Activated naive CD4-positive, alpha-beta T cell (primary cell): ENCODE results near the gene OGG1.

ENCODE experiments used
- DNase-seq, 4 experiments: peaks; one replicate each; lab custom pipeline; 2025; lab: John Stamatoyannopoulos, UW

Gene OGG1

DNA sequence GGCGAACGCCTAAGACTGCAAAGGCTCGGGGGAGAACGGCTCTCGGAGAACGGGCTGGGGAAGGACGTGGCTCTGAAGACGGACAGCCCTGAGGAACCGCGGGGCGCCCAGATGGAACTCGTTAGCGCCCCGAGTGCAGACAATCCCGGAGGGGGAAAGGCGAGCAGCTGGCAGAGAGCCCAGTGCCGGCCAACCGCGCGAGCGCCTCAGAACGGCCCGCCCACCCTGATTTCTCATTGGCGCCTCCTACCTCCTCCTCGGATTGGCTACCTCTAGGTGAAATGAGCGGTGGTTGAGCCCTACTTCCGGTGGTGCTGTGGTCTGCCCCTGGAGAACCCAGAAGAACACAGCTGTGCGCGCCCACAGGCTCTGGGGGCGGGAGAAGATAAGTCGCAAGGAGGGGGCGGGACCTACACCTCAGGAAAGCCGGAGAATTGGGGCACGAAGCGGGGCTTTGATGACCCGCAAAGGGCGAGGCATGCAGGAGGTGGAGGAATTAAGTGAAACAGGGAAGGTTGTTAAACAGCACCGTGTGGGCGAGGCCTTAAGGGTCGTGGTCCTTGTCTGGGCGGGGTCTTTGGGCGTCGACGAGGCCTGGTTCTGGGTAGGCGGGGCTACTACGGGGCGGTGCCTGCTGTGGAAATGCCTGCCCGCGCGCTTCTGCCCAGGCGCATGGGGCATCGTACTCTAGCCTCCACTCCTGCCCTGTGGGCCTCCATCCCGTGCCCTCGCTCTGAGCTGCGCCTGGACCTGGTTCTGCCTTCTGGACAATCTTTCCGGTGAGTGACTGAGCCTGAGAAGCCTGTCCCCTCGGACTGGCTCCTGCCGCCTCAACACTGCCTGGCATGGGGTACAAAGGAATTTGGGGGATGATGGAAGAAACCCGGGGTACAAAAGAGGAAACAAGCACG lies at the start of gene OGG1:
Gene OGG1 (plus strand): TSS at position 308 of the 911 bp plus-strand sequence. CDS start 335 bp downstream, at position 643.
- peak; percentile 85 to 90 (median 88) for DNase-seq

GRCh38 chr3:9700536-9700935 lies 49.2 kb upstream of the OGG1 start:
- no peak for DNase-seq

- DNase-seq, result no peak
These were observed 48.7 kb upstream of the OGG1 start for GRCh38 chr3:9701006-9701405.

GRCh38 chr3:9701711-9702110 lies 48.0 kb upstream of the OGG1 start:
- DNase-seq, result no peak

- DNase-seq, result no peak
These were observed 46.5 kb upstream of the OGG1 start for GRCh38 chr3:9703240-9703639.

GRCh38 chr3:9703736-9704346 lies 45.9 kb upstream of the OGG1 start, which contains the start of gene CPNE9:
Gene CPNE9, plus strand, starts transcription at chr3:9703833. Its CDS starts 164 bp downstream, at chr3:9703997.
- DNase-seq, result no peak

DNA sequence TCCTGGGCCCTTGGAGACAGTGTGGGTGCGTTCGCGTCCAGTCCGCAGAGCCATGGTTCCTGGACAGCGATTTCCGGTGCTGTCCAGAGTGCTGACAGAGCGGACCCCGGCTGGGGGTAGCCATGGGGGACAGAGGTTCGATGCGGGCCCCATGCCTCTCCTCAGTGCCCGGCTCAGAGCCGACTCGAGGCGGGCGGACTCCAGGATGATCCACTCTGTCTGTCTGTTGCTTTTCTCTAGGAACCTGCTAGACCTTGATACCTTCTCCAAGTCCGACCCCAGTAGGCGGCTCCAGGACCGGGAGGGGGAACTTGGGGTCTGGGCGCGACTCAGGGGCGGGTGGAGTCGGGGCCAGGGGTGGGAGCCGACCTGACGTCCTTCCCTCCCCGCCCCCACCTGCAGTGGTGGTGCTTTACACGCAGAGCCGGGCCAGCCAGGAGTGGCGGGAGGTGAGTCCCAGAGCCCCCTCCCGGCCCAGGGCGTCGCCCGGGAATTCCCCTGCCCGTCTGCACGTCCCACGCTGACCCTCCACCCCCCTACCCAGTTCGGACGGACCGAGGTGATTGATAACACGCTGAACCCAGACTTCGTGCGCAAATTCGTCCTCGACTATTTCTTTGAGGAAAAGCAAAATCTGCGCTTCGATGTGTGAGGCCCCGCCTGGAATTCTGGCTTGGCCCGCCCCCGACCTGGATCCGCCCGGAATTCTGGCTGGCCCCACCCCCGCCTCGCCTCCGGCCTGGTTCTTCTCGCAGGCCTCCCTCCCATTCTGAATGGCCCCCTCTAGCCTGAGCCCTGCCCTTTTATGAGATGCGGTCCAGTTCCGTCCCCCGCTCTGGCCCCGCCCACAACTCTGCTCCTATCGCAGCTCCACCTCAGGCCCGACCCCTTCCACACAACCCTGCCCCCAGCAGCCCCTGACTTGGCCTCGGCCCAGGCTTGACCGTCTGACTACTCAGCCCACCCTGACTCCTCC lies 45.1 kb upstream of the OGG1 start:
- DNase-seq, result no peak

- no peak for DNase-seq
These were observed 39.5 kb upstream of the OGG1 start for GRCh38 chr3:9710174-9710739.

DNA sequence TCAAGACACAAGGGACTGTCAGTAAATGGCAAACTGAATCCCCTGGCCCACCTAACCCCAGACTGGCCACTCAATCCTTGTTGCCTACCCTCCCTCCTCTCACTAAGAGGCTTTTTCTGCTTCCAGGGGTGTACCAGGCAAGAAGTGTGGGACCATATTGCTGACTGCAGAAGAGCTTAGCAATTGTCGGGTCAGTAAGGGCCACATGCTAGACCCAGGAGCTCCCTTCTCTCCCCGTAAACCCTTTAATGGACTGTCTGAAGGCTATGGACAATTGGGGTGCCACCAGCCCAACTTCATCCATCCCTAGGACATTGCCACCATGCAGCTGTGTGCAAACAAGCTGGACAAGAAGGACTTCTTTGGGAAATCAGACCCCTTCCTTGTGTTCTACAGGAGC lies 37.3 kb upstream of the OGG1 start:
- no peak for DNase-seq

DNA sequence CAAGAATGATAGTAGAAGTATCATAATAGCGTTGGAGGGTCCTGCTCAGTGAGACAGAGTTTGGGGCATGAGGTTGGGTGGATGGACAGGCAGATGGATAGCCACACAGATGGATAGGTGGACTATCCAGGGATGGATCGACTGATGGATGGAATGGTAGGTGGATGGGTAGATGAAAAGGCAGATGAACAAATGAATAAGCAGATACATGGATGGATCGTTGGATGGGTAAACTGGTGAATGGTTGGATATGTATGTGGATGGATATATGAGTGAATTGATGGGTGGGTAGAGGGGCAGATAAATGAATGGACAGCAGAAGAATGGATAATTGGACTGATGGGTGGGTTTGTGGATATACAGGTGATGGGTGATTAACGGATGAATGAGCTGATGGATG lies 36.6 kb upstream of the OGG1 start:
- DNase-seq, result no peak

DNA sequence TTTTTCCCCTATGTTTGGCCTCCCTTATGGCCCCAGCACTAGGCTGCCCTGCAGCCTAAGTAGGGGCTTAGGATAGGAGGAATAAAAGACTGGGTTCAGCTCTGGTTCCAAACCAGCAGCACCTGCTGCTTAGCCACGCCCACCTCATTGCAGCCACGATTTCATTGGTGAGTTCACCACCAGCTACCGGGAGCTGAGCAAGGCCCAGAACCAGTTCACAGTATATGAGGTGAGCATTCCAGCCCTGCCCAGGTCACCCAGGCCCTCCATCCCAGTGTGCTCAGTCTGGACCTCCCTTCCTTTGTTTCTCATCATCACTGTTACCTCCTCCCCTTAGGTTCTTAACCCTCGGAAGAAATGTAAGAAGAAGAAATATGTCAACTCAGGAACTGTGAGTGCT lies 34.6 kb upstream of the OGG1 start:
- no peak for DNase-seq

- no peak for DNase-seq
These were observed 33.9 kb upstream of the OGG1 start for GRCh38 chr3:9715764-9716437.

DNA sequence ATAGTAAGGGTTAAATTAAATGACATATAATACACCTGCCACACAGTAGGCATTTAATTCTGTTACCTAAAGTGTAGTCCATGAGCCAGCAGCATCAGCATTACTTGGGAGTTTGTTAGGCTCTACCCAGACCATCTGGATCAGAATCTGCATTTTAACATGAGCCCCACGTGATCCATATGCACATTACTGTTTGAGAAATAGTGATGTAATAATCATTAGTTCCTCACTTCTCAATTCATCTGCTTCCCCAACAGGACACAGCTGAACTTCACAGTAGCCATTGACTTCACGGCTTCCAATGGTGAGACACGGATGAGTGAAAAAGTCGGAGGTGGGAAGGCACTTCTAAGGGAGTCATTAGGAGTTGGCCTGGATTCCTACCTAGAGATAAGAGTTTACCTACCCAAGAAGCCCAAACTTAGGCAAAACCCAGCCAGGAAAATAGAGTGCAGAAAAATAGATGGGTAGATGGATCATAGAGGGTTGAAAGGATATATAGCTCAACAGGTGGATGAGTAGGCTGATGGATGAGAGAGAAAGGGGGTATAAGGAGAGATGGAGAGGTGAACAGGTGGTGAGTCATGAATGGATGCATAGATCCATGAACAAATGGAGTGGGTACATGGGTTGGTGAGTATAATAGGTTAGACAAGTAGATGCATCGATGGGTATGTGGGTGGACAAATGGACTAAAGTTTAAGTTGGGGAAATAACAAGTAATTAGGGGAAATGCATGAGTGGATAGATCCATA lies 32.8 kb upstream of the OGG1 start:
- DNase-seq, result no peak

GRCh38 chr3:9717563-9717962 lies 32.2 kb upstream of the OGG1 start:
- no peak for DNase-seq

DNA sequence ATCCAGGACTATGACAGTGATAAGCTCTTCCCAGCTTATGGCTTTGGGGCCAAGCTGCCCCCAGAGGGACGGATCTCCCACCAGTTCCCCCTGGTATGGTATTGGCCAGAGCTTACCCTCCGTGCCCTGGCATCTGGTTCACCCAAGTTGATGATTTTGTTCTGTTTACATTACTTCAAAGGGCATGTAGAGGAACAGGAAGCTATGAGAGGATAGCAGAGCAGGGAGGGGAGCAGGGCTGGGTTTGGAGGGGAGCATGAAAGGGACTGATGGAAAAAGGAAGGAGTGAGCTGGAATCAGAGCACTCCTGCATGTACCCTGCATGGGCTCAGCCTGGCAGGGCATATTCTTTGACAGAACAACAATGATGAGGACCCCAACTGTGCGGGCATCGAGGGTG lies 31.6 kb upstream of the OGG1 start:
- no peak for DNase-seq

DNA sequence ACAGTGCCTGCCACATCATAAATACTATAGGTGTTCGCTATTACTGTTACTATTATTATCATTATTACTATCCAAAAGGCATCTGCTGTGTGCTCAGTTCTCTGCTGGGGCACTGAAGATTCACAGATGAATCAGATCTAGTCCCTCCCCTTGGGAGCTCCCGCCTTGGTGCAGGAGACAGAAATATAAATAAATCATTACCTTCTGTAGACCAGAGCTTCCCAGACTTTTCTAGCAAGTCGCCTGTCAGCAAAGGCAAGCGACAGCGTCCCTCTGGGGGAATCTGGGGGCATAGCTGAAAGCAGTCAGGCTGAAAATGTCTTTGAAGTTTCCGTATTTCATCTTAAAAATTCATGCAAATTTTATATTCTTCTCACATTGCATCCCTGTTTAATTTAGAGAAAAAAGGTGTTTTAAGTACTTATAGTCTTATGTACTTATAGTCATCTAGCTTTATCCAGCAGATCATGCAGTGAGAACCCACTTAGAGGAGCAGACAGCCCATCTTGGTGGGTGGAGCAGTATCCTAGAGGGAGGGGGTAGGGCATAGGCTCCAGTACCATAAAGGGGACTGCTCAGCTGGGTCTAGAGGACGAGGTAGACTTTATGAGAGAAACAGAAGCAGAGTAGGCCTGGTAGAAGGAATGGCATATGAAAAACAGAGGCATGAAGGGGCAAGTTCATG lies 28.6 kb upstream of the OGG1 start:
- no peak for DNase-seq

DNA sequence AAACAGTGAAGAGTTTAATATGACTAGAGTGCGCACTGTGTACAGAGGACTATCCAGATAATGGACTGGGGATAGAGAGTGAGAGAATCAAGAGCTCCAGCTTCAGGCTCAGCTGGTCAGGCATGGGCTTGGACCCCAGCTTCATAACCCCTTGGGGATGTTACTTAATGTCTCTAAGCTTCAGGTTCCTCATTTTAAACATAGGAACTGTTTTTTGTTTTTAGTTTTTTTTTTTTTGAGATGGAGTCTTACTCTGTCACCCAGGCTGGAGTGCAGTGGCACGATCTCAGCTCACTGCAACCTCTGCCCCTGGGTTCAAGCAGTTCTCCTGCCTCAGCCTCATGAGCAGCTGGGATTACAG lies 28.1 kb upstream of the OGG1 start:
- DNase-seq, result no peak

- DNase-seq, result no peak
These were observed 23.8 kb upstream of the OGG1 start for GRCh38 chr3:9725775-9726515.

DNA sequence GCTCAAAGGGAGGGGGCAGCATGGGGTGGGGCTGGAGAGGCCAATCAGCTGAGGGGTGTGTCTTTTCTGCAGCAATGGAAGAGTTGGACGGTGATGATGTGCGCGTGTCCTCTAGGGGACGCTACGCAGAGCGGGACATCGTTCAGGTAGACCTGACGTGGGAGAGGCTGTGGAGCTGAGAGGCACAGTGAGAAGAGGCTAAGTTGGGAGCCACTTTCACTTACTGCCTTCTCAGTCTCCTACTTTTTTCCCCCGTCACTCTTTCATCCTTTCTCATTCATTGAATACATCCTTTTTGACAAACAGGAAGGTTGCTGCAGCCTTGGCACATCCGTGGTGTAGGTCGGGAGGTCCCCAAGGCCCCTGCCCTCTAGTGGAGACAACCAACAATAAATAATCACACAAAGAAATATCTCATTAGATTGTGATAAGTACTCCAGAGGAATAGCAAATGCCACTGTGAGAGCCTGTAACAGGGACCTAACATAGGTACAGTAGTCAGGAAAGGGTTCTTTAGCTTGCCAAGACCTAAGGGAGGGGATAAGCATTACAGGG lies 22.6 kb upstream of the OGG1 start:
- peak in 2 of 4 experiments; percentile 12 to 49 for DNase-seq
